GM19395 (cell line): Measurements from ENCODE around the gene HYPK.
A peak's percentile ranks its signal among the peaks of the same experiment; 100 is the strongest.
"Not testable (repeated sequence)": the region's sequence is repeated elsewhere in the genome, so short reads cannot be mapped to it uniquely, and the experiment has no call there.

ENCODE experiments used
- ATAC-seq: cut with Tn5 transposase; IDR thresholded peaks from one replicate; pipeline ENCODE4 v1.9.1; 2021; ENCODE audit warnings: mild to moderate bottlenecking, moderate library complexity; ENCODE audit not compliant: unreplicated experiment

HYPK gene

DNA sequence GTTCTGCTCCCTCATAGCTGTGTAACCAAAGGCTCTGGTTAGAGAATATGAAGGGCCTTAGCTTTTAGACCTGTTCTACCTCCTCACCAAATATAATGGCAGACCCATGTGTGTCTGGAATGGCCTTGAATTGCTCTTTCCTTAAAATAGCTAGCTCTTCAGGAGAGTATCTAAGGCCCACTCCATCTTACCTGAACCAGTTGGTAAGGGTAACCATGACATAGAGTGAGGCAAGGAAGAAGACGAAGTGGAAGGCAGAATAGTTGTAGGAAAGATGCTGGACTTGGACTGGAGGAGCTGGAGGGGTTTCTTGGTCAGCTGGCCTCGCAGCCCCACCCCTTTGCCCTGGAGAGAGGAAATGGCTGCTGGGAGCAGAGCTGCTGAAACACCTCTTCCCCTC, 5.2 kb upstream of the HYPK start:
- no peak for ATAC-seq

DNA sequence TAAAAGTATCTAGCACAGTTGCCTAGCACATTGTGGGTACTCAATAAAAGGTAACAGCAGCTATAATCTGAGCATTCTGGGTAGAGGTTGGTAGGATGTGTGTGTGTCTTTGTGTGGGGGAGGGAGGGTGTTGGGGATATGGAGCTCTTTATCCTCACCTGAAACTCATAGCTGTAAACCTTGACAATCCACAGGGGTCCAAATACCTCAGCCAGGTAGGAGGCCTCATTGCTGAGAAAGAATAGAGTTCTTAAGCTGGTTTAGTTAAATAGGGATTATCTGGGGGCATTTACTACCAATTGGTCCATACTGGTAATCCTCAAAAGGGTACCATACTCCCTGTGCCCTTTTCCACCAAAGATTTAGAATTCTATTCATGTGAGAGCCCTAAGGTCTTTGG, 4.4 kb upstream of the HYPK start:
- no peak for ATAC-seq

DNA sequence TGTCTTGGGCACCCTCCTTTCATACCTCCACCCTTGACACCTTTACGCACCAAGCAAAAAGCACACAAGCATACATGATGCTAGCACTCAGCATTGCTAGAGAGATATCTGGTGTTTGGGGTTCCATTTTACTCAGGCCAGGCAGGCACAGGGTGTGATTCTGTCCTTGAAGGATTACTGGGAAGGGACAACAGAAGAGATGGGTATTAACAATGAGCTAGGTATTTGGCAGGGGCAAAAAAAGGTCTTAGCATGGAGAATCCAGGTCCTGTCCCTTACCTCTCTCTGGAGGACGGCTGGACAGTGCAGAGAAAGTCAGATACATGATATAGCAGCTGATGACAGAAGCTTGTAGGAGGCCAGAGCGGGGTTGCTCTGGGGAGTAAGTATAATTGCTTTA, 3.8 kb upstream of the HYPK start:
- ATAC-seq = no peak

DNA sequence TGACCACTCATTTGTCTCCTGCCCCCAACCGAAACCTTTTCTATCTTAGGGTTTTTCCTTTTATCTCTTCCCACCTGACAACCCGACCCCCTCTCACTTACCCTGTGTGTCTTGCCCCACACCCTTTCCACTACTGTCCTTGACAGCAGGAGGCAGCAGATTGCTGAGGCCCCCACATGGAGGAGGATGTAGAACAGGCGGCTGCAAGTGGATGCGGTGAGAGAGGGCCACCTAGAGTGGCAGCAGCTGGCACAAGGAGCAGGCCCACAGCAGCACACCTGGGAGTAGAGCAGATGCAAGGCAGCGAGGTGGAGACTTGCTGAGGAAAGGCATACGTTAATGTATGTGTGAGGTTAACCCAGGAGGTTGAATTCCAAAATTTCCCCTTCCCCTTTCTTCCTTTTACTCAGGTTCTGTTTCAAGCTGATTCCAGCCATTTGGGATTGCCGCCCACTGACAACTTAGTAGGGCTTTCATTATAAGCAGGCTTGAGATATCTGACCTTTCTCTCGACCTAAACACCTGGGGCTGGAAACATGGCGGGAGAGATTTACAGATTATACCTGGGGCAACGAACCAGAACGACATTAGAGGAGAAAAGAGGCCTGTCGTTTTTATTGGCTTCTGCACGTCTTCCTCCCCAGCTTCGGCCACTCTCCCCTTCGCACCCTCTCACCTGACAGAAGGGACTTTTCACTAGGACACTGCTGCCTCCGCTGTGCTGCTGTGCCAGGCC, 1.0 kb upstream of the HYPK start:
- no peak for ATAC-seq

DNA sequence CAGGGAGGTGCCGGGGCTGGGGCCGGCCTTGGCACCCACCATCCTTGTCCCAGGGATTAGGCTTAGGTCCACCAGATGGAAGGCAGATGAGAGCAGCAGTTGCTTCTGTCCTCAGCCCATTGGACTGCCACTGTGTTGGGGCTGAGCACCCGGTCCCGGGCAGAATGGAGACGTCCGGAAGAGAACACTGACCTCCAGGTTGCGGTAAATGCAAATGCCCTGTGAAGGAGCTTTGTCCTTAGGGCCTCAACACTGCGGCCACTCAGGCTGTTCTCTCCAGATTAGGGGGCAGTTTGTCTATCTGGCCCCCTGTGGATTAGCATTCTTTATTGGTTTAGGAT, 484 bp upstream of the HYPK start, which contains the start of gene SERINC4:
SERINC4 (minus strand) TSS at position 276 of the 341 bp plus-strand sequence; CDS start at position 42, 234 bp downstream.
- ATAC-seq = no peak

DNA sequence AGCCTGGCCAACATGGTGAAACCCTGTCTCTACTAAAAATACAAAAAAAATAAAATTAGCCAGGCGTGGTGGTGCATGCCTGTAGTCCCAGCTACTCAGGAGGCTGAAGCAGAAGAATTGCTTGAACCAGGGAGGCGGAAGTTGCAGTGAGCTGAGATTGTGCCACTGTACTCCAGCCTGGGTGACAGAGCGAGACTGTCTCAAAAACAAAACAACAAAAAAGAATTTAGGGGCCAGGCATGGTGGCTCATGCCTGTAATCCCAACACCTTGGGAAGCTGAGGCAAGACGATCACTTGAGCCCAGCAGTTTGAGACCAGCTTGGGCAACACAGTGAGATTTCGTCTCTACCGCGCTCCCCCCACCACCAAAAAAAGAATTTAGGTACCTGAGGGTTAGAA, 2.3 kb downstream of the HYPK start:
- ATAC-seq = not testable (repeated sequence)

DNA sequence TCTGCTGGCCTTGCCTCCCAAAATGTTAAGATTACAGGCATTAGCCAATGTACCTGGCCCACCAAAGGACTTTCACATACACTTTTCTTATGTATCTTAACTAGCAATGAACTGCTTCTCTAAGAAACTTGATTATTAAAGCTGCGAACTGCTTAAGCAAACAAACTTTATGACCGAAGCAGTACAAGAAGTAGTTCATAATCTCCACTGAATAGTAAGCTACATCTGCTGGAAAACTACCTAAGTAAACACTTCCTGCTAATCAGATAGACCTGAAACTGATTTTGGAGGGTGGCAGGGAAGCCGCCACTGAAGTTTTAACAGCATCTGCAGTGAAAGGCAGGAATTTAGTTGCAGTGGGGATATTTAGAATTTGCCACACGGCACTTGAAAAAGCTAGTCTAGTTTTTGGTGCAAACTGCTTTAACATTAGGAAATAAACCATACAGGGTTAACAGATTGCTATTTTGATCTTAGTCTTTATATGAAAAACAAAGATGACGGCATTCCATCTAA, 8.1 kb downstream of the HYPK start:
- ATAC-seq = no peak

DNA sequence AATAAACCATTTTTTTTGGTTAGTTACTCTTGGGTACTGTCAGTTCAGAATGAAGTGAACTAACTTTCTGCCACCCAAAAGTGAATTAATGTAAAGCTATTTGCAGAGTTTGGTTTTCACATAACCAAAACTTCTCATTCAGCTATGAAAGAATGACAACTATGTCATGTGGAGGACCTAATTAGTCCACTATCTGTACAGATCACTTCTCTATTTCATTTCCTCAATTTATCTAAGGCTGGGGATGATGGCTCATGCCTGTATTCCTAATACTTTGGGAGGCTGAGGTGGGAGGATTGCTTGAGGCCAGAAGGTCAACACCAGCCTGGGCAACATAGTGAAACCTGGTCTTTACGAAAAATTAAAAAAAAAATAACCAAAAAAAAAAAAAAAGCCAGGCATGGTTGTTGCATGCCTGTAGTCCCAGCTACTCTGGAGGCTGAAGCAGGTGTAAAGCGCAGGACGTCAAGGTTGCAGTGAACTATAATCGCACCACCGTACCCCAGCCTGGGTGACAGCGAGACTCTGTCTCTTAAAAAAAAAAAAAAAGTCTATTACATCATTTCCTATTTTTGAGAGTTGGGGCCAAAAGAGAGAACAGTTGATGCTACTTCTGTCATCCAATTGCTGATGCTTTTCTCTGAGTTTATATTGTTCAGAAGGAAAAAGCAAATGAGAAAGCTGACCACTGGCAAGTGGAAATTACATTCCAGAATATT, 8.7 kb downstream of the HYPK start:
- ATAC-seq = peak; percentile 64

DNA sequence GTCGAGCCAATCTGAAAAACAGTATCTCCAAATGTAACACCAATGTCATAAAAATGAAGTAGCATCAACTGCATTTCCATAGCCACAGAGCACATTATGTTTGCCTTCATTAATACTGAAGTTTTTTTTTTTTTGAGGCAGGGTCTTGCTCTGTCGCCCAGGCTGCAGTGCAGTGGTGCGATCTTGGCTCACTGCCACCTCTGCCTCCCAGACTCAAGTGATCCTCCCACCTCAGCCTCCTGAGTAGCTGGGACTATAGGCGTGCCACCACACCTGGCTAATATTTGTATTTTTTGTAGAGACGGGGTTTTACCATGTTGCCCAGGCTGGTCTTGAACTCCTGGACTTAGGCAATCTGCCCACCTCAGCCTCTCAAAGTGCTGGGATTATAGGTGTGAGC, 14.7 kb downstream of the HYPK start:
- not testable (repeated sequence) for ATAC-seq

DNA sequence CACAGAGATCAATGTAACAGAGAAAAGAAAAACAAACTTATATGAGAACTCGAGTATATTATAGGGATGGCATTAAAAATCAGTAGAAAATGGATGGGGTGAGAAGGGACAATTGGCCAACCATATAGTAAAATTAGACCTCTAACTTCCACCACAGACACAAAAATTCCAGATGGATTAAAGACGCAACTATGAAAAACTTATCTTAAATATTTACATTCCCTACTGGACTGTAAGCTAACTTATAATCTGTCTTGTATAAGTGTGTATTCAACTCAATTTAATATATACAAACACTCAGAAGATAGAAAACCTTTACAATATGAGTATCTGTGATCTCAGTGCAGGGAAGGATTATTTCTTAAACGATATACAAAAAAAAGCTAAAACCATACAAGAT, 21.1 kb downstream of the HYPK start:
- no peak for ATAC-seq

DNA sequence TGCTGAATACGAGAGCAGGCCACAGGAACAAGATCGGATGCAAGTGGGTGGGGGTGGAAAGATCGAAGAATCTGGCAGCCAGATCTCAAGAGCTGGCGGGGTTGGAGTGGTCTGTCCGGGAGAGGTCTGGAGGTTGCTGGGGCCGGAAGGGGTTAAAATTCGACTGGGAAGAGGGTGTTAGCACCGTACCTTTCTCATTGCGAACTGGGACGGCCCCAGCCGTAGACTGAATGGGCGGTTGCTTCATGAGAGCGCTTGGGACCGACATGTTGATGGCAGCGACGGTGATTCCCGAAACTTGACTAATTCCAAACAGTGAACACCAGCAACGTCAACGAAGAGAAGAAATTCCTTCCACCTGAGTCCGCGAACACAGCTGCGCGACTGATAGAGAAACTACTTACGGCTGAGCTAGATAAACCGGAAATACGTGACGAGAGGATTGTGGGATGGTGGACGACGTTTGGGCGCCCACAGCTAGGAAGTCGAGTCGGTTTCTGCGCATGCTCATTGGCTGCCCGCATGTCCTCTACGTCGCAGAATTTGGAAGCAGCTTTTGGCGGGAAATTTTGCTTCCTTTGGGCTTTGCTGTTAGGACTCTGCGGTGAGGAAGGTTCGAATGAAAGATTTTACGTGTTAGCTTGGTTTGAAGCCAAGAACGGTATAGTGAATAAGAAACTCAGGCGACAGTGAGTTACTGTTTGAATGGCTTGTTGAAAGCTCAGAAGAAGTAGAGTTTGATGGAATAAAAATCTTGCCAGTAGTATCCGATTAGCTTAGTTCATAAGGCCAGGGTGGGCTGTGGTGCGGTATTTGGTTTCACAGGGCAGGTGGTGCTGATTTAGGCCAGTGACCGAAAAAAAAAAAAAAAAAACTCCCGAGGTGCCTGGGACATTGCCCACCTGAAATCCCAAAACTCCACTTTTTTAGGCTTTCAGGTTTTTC, 24.2 kb downstream of the HYPK start, which contains the start of gene MFAP1:
MFAP1 (minus strand) TSS at position 389 of the 945 bp plus-strand sequence; CDS start at position 268, 121 bp downstream.
- ATAC-seq = peak; percentile 81

DNA sequence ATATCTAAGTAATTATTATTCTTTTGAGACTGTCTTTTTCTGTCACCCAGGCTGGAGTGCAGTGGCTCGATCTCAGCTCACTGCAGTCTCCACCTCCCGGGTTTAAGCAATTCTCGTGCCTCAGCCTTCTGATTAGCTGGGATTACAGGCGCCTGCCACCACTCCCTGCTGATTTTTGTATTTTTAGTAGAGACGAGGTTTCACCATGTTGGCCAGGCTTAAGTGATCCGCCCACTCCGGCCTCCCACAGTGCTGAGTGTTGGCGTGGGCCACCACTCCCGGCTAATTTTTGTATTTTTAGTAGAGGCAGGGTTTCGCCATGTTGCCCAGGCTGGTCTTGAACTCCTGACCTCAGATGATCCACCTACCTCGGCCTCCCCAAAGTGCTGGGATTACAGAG, 24.9 kb downstream of the HYPK start:
- not testable (repeated sequence) for ATAC-seq

DNA sequence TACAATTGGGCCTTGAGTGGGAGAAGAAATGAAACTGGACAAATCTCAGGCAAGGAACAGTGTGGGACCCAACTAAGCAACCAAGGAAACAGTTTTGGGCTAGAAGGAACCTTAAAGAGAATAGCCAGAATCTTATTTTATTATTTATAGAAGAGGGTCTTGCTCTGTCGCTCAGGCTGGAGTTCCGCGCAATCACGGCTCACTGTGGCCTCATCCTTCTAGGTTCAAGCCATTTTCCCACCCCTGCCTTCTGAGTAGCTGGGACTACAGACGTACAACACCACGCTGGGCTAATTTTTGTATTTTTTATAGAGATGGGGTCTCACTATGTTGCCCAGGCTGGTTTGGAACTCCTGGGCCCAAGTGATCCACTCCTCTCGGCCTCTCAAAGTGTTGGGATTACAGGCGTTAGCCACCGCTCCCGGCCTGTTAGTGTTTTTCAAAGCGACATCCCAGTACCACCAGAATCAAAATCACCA, 25.7 kb downstream of the HYPK start:
- no peak for ATAC-seq

DNA sequence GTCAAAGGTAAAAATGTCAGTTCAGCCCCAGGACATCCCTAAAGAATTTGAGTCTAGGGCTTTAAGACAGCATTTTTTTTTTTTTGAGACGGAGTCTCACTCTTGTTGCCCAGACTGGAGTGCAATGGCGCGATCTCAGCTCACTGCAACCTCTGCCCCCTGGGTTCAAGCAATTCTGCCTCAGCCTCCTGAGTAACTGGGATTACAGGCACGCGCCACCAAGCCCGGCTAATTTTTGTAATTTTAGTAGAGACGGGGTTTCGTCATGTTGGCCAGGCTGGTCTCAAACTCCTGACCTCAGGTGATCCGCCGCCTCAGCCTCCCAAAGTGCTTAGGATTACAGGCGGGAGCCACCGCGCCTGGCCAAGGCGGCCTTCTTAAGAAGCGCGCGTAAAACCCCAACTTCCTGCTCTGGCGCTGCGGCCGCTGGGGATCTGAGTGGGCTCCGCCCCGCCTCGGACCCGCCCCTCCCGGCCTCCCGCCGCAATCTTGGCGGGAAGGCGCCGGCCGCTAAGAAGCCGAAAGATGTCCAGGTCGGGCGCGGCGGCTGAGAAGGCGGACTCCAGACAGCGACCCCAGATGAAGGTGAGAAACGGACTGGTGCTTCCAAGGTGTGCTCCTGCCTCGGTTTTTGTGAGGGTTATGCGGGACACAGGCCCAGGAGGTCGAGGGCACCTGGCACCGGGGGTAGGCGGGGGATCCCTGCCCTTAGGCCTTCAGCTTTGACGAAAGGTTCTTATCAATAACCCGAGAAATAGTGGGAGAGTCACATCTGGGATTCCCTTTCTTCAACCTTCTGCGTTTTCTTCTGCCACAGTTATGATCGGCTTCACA, 26.3 kb downstream of the HYPK start, which contains the start of gene WDR76:
WDR76 (plus strand) TSS at position 495 of the 834 bp plus-strand sequence; CDS start at position 526, 31 bp downstream.
- peak; percentile 68 for ATAC-seq

DNA sequence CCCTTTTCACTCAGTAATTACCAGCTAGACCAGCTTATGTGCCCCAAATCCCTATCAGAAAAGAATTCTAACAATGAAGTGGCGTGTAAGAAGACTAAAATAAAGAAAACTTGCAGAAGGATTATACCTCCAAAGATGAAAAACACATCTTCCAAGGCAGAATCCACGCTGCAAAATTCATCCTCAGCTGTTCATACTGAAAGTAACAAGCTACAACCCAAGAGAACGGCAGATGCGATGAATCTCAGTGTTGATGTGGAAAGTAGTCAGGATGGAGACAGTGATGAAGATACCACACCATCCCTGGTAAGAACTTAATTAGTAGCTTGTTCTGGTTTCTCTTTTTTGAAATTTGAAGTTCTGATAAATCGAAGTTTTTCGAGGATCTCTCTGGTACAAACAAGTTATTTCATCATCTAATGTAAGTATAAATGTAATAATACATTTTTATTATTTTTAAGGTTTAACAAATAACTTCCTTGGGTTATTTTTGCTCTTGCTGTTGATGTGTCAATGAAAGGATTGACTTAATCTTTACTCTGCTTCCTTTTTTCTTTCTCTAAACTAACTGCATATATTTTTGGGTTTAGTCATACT, 27.8 kb downstream of the HYPK start:
- ATAC-seq = no peak

DNA sequence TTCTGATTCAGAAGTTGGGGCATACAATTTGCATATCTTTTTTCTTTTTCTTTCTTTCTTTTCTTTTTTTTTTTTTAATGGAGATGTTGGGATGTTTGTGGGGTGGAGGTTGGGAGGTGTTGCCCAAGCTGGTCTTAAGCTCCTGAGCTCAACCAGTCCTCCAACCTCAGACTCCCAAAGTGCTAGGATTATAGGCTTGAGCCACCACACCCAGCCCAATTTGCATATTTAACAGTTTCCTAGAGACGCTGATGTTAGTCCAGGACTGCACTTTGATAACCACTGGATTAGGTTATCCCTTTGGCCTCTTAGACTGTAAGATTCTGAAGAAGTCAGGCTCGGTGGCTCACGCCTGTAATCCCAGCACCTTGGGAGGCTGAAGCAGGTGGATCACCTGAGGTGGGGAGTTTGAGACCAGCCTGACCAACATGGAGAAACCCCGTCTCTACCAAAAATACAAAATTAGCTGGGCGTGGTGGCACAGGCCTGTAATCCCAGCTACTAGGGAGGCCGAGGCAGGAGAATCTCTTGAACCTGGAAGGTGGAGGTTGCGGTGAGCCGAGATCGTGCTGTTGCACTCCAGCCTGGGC, 29.6 kb downstream of the HYPK start:
- not testable (repeated sequence) for ATAC-seq

DNA sequence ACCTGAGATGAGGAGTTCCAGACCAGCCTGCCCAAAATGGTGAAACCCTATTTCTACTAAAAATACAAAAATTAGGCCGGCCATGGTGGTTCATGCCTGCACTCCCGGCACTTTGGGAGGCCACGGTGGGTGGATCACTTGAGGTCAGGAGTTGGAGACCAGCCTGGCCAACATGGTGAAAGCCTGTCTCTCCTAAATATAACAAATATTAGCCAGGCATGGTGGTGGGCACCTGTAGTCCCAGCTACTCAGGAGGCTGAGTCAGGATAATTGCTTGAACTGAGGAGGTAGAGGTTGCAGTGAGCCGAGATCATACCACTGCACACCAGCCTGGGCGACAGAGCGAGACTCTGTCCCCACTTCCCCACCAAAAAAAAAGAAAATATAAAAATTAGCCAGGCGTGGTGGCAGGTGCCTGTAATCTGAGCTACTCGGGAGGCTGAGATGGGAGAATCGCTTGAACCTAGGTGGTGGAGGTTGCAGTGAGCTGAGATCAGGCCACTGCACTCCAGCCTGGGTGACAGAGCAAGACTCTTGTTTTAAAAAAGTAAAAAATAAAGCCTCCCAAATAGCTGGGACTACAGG, 30.4 kb downstream of the HYPK start:
- not testable (repeated sequence) for ATAC-seq

DNA sequence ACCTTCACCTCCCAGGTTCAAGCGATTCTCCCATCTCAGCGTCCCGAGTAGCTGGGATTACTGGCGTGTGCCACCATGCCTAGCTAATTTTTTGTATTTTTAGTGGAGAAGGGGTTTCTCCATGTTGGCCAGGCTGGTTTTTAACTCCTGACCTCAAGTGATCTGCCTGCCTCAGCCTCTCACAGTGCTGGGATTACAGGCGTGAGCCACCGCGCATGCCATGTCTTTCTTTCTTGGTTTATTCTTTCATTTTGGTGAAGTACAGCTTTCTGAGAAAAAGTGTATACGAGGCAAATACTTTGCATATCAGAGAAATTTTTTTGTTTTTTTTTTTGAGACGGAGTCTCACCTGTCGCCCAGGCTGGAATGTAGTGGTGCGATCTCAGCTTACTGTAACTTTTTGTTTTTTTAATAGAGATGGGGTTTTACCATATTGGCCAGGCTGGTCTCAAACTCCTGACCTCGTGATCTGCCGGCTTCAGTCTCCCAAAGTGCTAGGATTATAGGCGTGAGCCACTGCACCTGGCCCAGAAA, 31.2 kb downstream of the HYPK start:
- not testable (repeated sequence) for ATAC-seq
